CD8-positive, alpha-beta memory T cell (primary cell): ENCODE data around the gene NOVA2. TPM values are rescaled to one million over a fixed set of nuclear protein-coding genes. Genes with fewer than 3 reads are reported as not detected.

Experiments
- CTCF ChIA-PET: fragments of 350-600 bp; sonication (Branson Sonifier 250); formaldehyde crosslinking; loops from one replicate; lab custom pipeline; 2021; ENCODE audit warnings: antibody characterized with exemption; lab: Charles Lee
- POLR2A ChIA-PET: fragments of 350-600 bp; sonication (Branson Sonifier 250); formaldehyde crosslinking; loops from one replicate; lab custom pipeline; 2021; ENCODE audit warnings: antibody characterized with exemption; lab: Charles Lee
- DNase-seq, 5 donors: peaks; one replicate each; pipeline versions ENCODE4 v3.0.0 to v3.0.0-alpha.2; 2020 to 2022; ENCODE audit warnings: mixed read lengths in 1 of 5
- H3K27ac ChIP-seq: one replicate; pipeline ENCODE4 v1.7.0; 2013; ENCODE audit warnings: low read depth, mild to moderate bottlenecking, low read length, moderate library complexity
- H3K27me3 ChIP-seq: 2 replicates; pipeline ENCODE4 v1.7.0; 2013; ENCODE audit warnings: low read length, mild to moderate bottlenecking; ENCODE audit not compliant: insufficient read depth, poor library complexity, severe bottlenecking
- H3K36me3 ChIP-seq: 2 replicates; pipeline ENCODE4 v1.7.0; 2013; ENCODE audit warnings: mild to moderate bottlenecking, low read length, moderate library complexity; ENCODE audit not compliant: insufficient read depth
- H3K4me1 ChIP-seq: 2 replicates; pipeline ENCODE4 v1.7.0; 2013; ENCODE audit warnings: mild to moderate bottlenecking, low read length, moderate library complexity; ENCODE audit not compliant: insufficient read depth
- H3K4me3 ChIP-seq: 2 replicates; pipeline ENCODE4 v1.7.0; 2013; ENCODE audit warnings: mild to moderate bottlenecking, low read length
- H3K9me3 ChIP-seq: 2 replicates; pipeline ENCODE4 v1.7.0; 2013; ENCODE audit warnings: mild to moderate bottlenecking, low read length
- H3K27ac Mint-ChIP-seq, 8 donors: one replicate each; pipeline ENCODE4 v1.8.0; 2020 to 2021; ENCODE audit warnings: mixed read lengths in 8 of 8, mild to moderate bottlenecking in 6 of 8, inconsistent platforms in 3 of 8, moderate library complexity in 3 of 8
- H3K27me3 Mint-ChIP-seq, 2 donors: one replicate each; pipeline ENCODE4 v1.8.0; 2020 to 2021; ENCODE audit warnings: mixed read lengths in 2 of 2, mild to moderate bottlenecking in 1 of 2, moderate library complexity in 1 of 2
- H3K36me3 Mint-ChIP-seq, 3 donors: one replicate each; pipeline ENCODE4 v1.8.0; 2020 to 2021; ENCODE audit warnings: mixed read lengths in 3 of 3, inconsistent platforms in 1 of 3, mild to moderate bottlenecking in 1 of 3
- H3K4me1 Mint-ChIP-seq, 3 donors: one replicate each; pipeline ENCODE4 v1.8.0; 2020 to 2021; ENCODE audit warnings: mixed read lengths in 3 of 3, inconsistent platforms in 1 of 3, mild to moderate bottlenecking in 1 of 3
- H3K4me3 Mint-ChIP-seq, 7 donors: one replicate each; pipeline ENCODE4 v1.8.0; 2020 to 2021; ENCODE audit warnings: mixed read lengths in 7 of 7, mild to moderate bottlenecking in 6 of 7, moderate library complexity in 4 of 7, inconsistent platforms in 2 of 7
- H3K9me3 Mint-ChIP-seq, 5 donors: one replicate each; pipeline ENCODE4 v1.8.0; 2020 to 2022; ENCODE audit warnings: mixed read lengths in 5 of 5, mild to moderate bottlenecking in 3 of 5, moderate library complexity in 2 of 5, inconsistent platforms in 1 of 5
- polyA plus RNA-seq: library from polyadenylated mRNA; unstranded; fragments of 300-500 nt; fragmentation: Illumina TruSeq; gene quantifications from one replicate; pipeline ENCODE4 v1.2.3, GENCODE V29; 2021
- total RNA-seq, 2 experiments: library from RNA; stranded (reverse); gene quantifications; one replicate each; pipeline ENCODE4 v1.2.3, GENCODE V29; 2021

NOVA2 gene
- total and polyA plus RNA-seq, 3 experiments from 2014 or later: not detected

DNA sequence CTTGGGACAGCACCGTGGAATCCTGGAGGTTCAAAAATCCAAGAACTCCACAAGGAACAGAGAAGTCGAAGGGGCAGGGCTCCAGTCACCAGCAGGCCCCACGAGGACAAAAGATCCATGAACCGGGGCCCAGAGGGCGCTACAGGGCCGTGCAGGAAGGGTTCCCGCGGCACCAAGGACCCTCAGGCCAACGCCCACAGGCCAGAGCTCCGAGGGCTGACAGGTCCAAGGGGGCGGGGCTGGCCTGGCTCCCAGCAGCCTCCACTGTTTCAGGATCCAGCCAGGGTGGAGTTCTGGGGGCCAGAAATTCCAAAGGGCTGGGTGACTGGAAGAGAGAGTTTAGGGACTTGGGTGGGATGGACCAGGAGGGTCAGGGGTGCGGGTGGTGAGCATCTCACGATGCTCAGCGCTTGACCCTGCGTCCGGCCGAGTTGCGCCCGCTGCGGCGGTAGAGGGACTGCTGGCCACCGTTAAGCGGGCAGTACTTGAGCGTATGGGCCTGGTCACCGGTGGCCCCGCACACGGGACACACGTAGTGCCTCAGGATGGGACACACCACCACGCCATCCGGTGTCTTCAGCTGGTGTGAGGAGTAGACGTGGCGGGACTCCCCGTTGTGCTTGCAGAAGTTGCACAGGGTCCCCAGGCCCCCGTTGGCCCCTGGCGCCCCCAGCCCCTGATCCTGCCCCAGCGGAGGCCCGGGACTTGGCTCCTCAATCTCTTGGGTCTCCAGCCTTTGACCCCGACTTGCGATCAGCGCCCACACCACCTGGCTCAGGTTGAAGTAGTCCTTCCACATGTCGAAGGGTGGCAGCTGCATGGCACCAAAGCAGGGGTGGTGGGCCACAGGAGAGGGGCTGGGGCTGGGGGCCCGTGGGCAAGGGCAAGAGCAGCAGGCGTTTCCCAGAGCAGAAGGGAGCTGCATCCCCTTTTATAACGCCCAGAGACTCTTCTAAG, 59.5 kb downstream of the NOVA2 start, which contains the start of gene NANOS2:
TSS of gene NANOS2 (minus strand) at position 905 of the 957 bp plus-strand sequence. CDS start at position 820, 85 bp downstream.
- no peaks in the 10 kb centered on the region for H3K36me3 ChIP-seq
- no peaks in the 10 kb centered on the region for H3K27me3 ChIP-seq
- no peak for DNase-seq
- ChIA-PET CTCF (no interaction called here), POLR2A (no interaction called here)
- no peaks in the 10 kb centered on the region for H3K4me1 ChIP-seq
- Mint-ChIP-seq H3K36me3 (peaks cover 0 to 3% (median 0%) of the 10 kb centered on the region in 3 donors), H3K4me3 (peak within 1 kb of the TSS in 1 of 7 donors; percentile 63), H3K27ac (peak within 1 kb of the TSS in 1 of 8 donors; percentile 26), H3K27me3 (peaks cover 14 to 50% of the 10 kb centered on the region in 2 donors), H3K4me1 (no peaks in the 10 kb centered on the region), H3K9me3 (peaks cover 0 to 2% (median 0%) of the 10 kb centered on the region in 5 donors)
- H3K9me3 ChIP-seq: no peaks in the 10 kb centered on the region
- no peak within 1 kb of the TSS for H3K4me3 ChIP-seq
- no peak within 1 kb of the TSS for H3K27ac ChIP-seq

DNA sequence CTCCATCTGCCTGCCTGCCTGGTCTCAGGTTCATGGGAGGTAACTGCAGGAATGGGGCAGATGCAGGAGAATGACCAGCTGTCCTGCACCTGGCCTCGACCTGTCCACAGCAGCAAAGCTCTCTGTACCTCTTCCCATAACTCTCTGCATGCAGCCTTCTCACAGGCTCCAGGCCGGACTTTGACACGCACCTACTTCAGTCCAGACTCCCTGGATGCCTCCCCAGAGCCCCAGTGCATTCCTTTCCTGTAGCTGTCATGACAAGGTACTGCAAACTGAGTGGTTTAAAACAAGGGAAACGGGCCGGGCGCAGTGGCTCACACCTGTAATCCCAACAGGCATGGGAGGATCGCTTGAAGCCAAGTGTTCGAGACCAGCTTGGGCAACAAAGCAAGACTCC, 62.4 kb downstream of the NOVA2 start:
- Mint-ChIP-seq H3K27me3 (peaks cover 8 to 51% of the 10 kb centered on the region in 2 donors), H3K4me1 (no peaks in the 10 kb centered on the region), H3K4me3 (no peak overlapping the region), H3K9me3 (peaks cover 0 to 2% (median 0%) of the 10 kb centered on the region in 5 donors), H3K36me3 (peaks cover 0 to 3% (median 0%) of the 10 kb centered on the region in 3 donors), H3K27ac (no peak overlapping the region)
- Histone ChIP-seq H3K36me3 (no peaks in the 10 kb centered on the region), H3K4me3 (no peak overlapping the region), H3K27me3 (no peaks in the 10 kb centered on the region), H3K27ac (no peak overlapping the region), H3K4me1 (no peaks in the 10 kb centered on the region), H3K9me3 (no peaks in the 10 kb centered on the region)
- no peak for DNase-seq
- ChIA-PET CTCF (no interaction called here), POLR2A (no interaction called here)

DNA sequence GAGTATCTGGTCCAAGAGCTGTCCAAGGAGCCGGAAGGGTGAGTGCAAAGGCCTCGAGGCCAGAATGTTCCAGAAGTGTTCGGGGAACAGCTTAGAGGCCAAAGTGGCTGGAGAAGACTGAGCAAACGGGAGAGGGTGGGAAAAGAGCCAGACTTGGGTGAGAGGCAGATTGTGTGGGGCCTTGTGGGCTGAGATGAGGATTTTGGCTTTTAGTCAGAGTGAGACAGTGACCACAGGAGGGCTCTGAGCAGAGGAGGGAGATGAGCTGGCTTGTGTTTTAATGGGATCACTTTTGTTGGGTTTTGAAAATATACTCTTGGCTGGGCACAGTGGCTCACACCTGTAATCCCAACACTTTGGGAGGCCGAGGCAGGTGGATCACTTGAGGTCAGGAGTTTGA, 64.7 kb downstream of the NOVA2 start:
- no peak overlapping the region for H3K27ac Mint-ChIP-seq
- DNase-seq: no peak
- H3K9me3 Mint-ChIP-seq: peaks cover 0 to 2% (median 0%) of the 10 kb centered on the region in 5 donors
- H3K4me3 ChIP-seq: no peak overlapping the region
- no peaks in the 10 kb centered on the region for H3K4me1 Mint-ChIP-seq
- H3K36me3 Mint-ChIP-seq: no peaks in the 10 kb centered on the region
- no peak overlapping the region for H3K4me3 Mint-ChIP-seq
- H3K27me3 ChIP-seq: no peaks in the 10 kb centered on the region
- peaks cover 7 to 42% of the 10 kb centered on the region in 2 donors for H3K27me3 Mint-ChIP-seq
- no peaks in the 10 kb centered on the region for H3K36me3 ChIP-seq
- no peaks in the 10 kb centered on the region for H3K4me1 ChIP-seq
- H3K9me3 ChIP-seq: no peaks in the 10 kb centered on the region
- POLR2A ChIA-PET: no interaction called here
- no peak overlapping the region for H3K27ac ChIP-seq
- CTCF ChIA-PET: no interaction called here

DNA sequence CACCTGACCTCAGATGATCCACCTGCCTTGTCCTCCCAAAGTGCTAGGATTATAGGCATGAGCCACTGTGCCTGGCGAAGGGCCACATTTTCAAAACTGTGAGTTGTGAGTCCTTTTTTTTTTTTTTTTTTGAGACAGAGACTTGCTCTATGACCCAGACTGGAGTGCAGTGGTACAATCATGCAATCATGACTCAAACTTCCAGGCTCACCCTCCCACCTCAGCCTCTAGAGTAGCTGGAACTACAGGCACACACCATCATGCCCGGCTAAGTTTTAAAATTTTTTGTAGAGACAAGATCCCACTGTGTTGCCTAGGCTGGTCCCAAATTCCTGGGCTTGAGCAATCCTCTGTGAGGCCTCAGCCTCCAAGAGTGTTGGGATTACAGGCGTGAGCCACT, 67.4 kb downstream of the NOVA2 start:
- peaks cover 8% of the 10 kb centered on the region for H3K4me1 ChIP-seq
- DNase-seq: no peak
- ChIA-PET POLR2A (no interaction called here), CTCF (no interaction called here)
- no peaks in the 10 kb centered on the region for H3K27me3 ChIP-seq
- Mint-ChIP-seq H3K4me1 (peaks cover 6 to 11% (median 8%) of the 10 kb centered on the region in 3 donors), H3K9me3 (peaks cover 0 to 2% (median 0%) of the 10 kb centered on the region in 5 donors), H3K36me3 (peaks cover 0 to 8% (median 0%) of the 10 kb centered on the region in 3 donors), H3K27ac (no peak overlapping the region), H3K27me3 (peaks cover 3 to 25% of the 10 kb centered on the region in 2 donors), H3K4me3 (no peak overlapping the region)
- H3K27ac ChIP-seq: no peak overlapping the region
- H3K4me3 ChIP-seq: no peak overlapping the region
- H3K9me3 ChIP-seq: no peaks in the 10 kb centered on the region
- no peaks in the 10 kb centered on the region for H3K36me3 ChIP-seq

DNA sequence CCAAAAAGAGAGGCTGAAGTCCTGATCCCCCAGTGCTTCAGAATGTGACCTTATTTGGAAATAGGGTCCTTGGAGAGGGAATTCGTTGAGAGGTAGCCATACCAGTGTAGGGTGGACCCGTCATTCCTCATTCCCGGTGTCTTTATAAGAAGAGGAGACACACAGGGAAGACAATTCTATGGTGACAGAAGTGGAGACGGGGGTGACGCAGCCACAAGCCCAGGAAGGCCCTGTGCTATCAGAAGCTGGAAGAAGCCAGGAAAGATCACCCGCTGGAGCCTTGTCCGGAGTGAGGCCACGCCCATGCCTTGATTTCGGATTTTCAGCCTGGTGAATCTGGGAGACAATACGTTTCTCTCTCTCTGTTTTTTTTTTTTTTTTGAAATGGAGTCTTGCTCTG, 68.7 kb downstream of the NOVA2 start:
- Histone ChIP-seq H3K4me3 (no peak overlapping the region), H3K27me3 (no peaks in the 10 kb centered on the region), H3K4me1 (peaks cover 16% of the 10 kb centered on the region), H3K36me3 (no peaks in the 10 kb centered on the region), H3K9me3 (no peaks in the 10 kb centered on the region), H3K27ac (no peak overlapping the region)
- Mint-ChIP-seq H3K4me1 (peaks cover 16 to 22% (median 16%) of the 10 kb centered on the region in 3 donors), H3K27ac (no peak overlapping the region), H3K27me3 (peaks cover under 1 to 16% of the 10 kb centered on the region in 2 donors), H3K36me3 (peaks cover 0 to 14% (median 0%) of the 10 kb centered on the region in 3 donors), H3K9me3 (peaks cover 0 to under 1% (median 0%) of the 10 kb centered on the region in 5 donors), H3K4me3 (no peak overlapping the region)
- POLR2A ChIA-PET: interaction anchor here (0.7 kb wide), 1 partner anchor 188 kb away, joined by 3 read pairs; no protein-coding TSS in a partner anchor
- no peak for DNase-seq
- CTCF ChIA-PET: no interaction called here

DNA sequence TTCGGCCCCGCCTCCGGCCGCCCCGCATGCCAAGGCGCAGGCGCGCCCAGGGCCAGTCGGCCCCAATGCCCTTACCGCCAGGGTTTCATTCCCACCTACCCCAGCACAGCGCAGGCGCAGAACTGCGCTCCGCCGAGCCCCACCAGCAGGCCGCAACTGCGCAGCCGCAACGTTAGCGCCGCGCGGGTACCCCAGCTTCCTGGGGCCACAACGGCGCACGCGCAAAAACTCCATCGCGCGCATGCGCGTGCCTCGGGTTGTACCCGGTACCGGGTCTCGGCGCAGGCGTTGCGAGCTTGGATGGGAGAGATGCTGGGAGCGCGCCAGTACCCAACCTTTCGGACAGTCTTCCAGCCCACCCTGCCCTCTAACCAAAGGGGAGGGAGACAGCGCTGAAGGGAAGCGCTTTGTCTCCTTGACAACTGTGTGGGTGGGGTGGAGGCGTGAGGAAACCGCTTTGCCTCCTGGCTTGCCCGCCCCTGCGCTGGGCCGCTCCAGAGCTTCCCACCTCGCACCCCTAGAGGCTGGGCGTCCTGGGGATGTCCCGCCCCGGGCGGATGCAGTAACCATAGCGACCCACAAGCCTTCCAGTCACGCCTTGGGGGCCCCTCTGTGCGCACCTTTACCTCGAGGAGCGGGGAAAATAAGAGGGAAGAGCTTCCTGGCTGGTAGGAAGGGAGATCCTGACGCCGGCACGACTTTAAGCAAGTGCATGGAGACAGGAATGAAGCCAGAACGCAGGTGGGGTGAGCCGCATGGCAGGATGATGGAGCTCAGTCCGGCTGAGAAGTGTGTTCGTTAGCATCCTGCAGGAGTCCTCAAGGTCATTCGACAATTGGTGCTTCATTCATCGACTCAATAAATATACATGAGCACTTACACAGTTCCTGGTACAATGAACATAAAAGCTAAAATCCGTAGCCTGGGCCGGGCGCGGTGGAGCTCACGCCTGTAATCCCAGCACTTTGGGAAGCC, 70.7 kb downstream of the NOVA2 start:
- Histone ChIP-seq H3K9me3 (no peaks in the 10 kb centered on the region), H3K4me1 (peaks cover 16% of the 10 kb centered on the region), H3K27me3 (no peaks in the 10 kb centered on the region), H3K4me3 (peak overlapping the region; percentile 74), H3K36me3 (no peaks in the 10 kb centered on the region), H3K27ac (peak overlapping the region; percentile 68)
- ChIA-PET CTCF (interaction anchor here (1.0 to 4.5 kb wide), 6 partner anchors 17 to 133 kb away, joined by 3 to 20 read pairs (median 10); partner anchors contain the start of genes FOXA3, IRF2BP1, SIX5 and SYMPK), POLR2A (interaction anchor here (0.6 to 3.6 kb wide), 8 partner anchors 13 to 786 kb away, joined by 3 to 19 read pairs (median 7); partner anchors contain the start of genes BLOC1S3, CCDC61, IRF2BP1 and SIX5)
- H3K4me1 Mint-ChIP-seq: peaks cover 17 to 25% (median 19%) of the 10 kb centered on the region in 3 donors
- peak overlapping the region; percentile 94 to 100 (median 97) for H3K4me3 Mint-ChIP-seq
- H3K27me3 Mint-ChIP-seq: peaks cover 0 to 5% of the 10 kb centered on the region in 2 donors
- DNase-seq: peak; percentile 99 to 100 (median 99)
- peaks cover 0 to 28% (median 0%) of the 10 kb centered on the region in 3 donors for H3K36me3 Mint-ChIP-seq
- no peaks in the 10 kb centered on the region for H3K9me3 Mint-ChIP-seq
- H3K27ac Mint-ChIP-seq: peak overlapping the region; percentile 82 to 96 (median 89)
